Heart right ventricle (tissue), 16 donors: ENCODE data around the gene VPS13C. TPM values are rescaled to one million over a fixed set of nuclear protein-coding genes. Genes with fewer than 3 reads are reported as not detected.

Experiments used
- ATAC-seq, 8 donors: fragments of 200-7000 bp; cut with Tn5 transposase; one replicate each; pipeline ENCODE4 v1.9.1; 2020; ENCODE audit warnings: mild to moderate bottlenecking in 8 of 8, moderate library complexity in 8 of 8, moderate number of reproducible peaks in 1 of 8
- DNase-seq, 2 donors: peaks; one replicate each; pipeline ENCODE4 v3.0.0-alpha.2; 2020
- H3K27ac ChIP-seq, 10 donors: fragments of 200-600 bp; sonication (generic) in 2 of 10; one replicate each; pipeline versions ENCODE4 v1.5.0 to v1.8.0; 2020 to 2022; ENCODE audit warnings: mild to moderate bottlenecking in 3 of 10
- H3K27me3 ChIP-seq, 7 donors: fragments of 200-600 bp; one replicate each; pipeline ENCODE4 v1.8.0; 2021 to 2022; ENCODE audit warnings: mild to moderate bottlenecking in 2 of 7
- H3K36me3 ChIP-seq, 9 donors: fragments of 200-600 bp; sonication (generic) in 1 of 9; one replicate each; pipeline versions ENCODE4 v1.5.0 to v1.8.0; 2020 to 2022; ENCODE audit warnings: mild to moderate bottlenecking in 2 of 9
- H3K4me1 ChIP-seq, 9 donors: fragments of 200-600 bp; sonication (generic) in 1 of 9; one replicate each; pipeline versions ENCODE4 v1.5.0 to v1.8.0; 2020 to 2022; ENCODE audit warnings: mild to moderate bottlenecking in 4 of 9
- H3K4me3 ChIP-seq, 10 donors: fragments of 200-600 bp; sonication (generic) in 2 of 10; one replicate each; pipeline versions ENCODE4 v1.5.0 to v1.8.0; 2020 to 2022; ENCODE audit warnings: mild to moderate bottlenecking in 7 of 10, moderate library complexity in 2 of 10
- H3K9me3 ChIP-seq, 11 donors: fragments of 200-600 bp in 10 of 11; sonication (generic) in 2 of 11; one replicate each; pipeline versions ENCODE4 v1.5.0 to v1.8.0; 2013 to 2022; ENCODE audit warnings: mild to moderate bottlenecking in 2 of 11, control low read depth in 1 of 11, moderate library complexity in 1 of 11
- WGBS, 2 donors: extraction: QIAGEN DNeasy Blood & Tissue Kit; methylation state at CpG; one replicate each; pipeline ENCODE4 v1.1.7; 2013; ENCODE audit warnings: inconsistent platforms in 1 of 2; 5-methylcytosine and 5-hydroxymethylcytosine counted together
- intact Hi-C, 10 donors: fragments of 100-400 bp; cut with DNase I; formaldehyde crosslinking; loops; one replicate each; pipeline versions ENCODE4 v1.11.1 to v1.14.2; 2022
- polyA plus RNA-seq, 2 donors: library from polyadenylated mRNA; stranded (reverse); fragments of 200-250 nt; gene quantifications; one replicate each; pipeline ENCODE4 v1.2.3, GENCODE V29; 2013
- total RNA-seq, 10 donors: library from RNA; stranded (reverse); fragmentation: NEBNext Ultra II Directional in 3 of 10; extraction: Animal tissue kit (Norgen Biotek cat#: 25700) in 3 of 10; gene quantifications; one replicate each; pipeline versions ENCODE4 v1.2.1 to v1.2.4, GENCODE V29; 2021 to 2023
- TF ChIP-seq, protein P1 (sequence below), 9 donors: fragments of 200-600 bp; sonication (generic) in 2 of 9; IDR thresholded peaks; one replicate each; pipeline versions ENCODE4 v1.5.0 to v1.8.0; 2021 to 2022; ENCODE audit warnings: antibody characterized with exemption in 9 of 9, mild to moderate bottlenecking in 5 of 9, moderate library complexity in 1 of 9
- donor health status: Arrhythmogenic right ventricular cardiomyopathy.
- donor health status: ischemic (EF 13 %, LVEDD 7.1; RV severe dilation, severe dysfunction).
- donor health status: healthy with polysubstance abuse.
- donor health status: DM: no; HTN: yes; CAD: no.
- donor health status: DM: no; HTN: no; CAD: no.
- donor health status: ischemic (EF 25% LVEDD 6.9; RV normal size, moderate dysfunction).
- donor health status: ischemic (EF 25% LVEDD 5.7; RV mildly dilated, moderate dysfunction).
- donor health status: healthy.
- donor health status: DM: yes; HTN: yes; CAD: no.
- donor health status: Ischemic cardiomyopathy.
- donor health status: ischemic (EF 35%, LVEDD 5.7; RV mildly dilated, moderate dysfunction).
- donor health status: nonischemic (EF 11% LVEDD 7.7; RV severe dilation, severe dysfunction).
- donor health status: DM: yes; HTN: yes; CAD: no.
- donor health status: PGD.
- donor health status: ischemic (EF 29% LVEDD 5.4; RV normal size, mild dysfunction).
- donor health status: nonischemic (EF 23%, LVEDD 6.1; RV moderate dilation, normal function).

Gene VPS13C
- total and polyA plus RNA-seq, 12 donors = 7.3 to 59.0 (median 39.6) TPM

DNA sequence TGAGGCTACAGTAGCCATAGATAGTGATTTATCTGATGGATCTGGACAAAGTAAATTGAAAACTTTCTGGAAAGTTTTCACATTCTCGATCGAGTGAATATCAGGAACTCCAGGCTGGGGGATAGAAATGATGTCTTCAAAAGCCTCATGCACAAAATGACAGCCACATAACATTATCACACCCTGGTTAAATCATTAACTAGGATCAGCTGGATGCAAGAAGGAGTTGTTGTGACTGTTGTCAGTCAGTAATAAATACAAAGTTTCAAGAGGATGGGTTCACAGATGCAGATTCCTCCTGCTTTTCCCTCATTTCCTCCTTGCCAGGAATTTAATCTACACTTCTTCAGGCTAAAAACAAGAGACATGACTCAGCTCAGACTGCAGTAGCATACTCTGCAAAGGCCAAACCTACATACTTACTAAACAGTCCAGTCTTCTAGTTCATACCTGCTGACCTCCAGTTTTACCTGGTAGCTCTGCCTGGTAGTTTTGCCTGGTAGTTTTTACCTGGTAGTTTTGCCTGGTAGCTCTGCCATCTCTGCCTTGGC lies 47.4 kb upstream of the VPS13C start:
- Histone ChIP-seq H3K9me3 (no peaks in the 10 kb centered on the region), H3K27ac (no peak overlapping the region), H3K36me3 (no peaks in the 10 kb centered on the region), H3K4me1 (peaks cover 0 to 40% (median 16%) of the 10 kb centered on the region in 9 donors), H3K4me3 (no peak overlapping the region), H3K27me3 (no peaks in the 10 kb centered on the region)
- DNase-seq (no peak), ATAC-seq (no peak)
- TF ChIP-seq, protein P1, sequence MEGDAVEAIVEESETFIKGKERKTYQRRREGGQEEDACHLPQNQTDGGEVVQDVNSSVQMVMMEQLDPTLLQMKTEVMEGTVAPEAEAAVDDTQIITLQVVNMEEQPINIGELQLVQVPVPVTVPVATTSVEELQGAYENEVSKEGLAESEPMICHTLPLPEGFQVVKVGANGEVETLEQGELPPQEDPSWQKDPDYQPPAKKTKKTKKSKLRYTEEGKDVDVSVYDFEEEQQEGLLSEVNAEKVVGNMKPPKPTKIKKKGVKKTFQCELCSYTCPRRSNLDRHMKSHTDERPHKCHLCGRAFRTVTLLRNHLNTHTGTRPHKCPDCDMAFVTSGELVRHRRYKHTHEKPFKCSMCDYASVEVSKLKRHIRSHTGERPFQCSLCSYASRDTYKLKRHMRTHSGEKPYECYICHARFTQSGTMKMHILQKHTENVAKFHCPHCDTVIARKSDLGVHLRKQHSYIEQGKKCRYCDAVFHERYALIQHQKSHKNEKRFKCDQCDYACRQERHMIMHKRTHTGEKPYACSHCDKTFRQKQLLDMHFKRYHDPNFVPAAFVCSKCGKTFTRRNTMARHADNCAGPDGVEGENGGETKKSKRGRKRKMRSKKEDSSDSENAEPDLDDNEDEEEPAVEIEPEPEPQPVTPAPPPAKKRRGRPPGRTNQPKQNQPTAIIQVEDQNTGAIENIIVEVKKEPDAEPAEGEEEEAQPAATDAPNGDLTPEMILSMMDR (IDR thresholded peaks at IDR 0.05) = no peak
- WGBS, 2 donors = 77 to 88% methylated on average over 2 of the region's 2 CpGs
- intact Hi-C loops = no loop called here

DNA sequence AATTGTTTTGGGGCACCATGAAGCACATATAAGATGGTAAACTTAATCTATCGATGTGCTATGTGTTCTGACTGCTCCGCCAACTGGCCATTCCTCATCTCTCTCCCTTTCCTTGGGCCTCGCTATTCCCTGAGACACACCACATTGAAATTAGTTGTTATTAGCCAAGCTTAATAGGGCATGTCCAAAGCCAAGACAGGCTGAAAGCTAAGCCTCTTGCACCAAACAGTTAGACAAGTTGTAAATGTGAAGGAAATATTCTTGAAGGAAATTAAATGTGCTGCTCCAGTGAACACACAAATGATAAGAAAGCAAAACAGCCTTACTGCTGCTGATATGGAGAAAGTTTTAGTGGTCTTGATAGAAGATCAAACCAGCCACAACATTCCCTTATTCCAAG lies 45.8 kb upstream of the VPS13C start:
- intact Hi-C loops = no loop called here
- Histone ChIP-seq H3K27me3 (no peaks in the 10 kb centered on the region), H3K9me3 (no peaks in the 10 kb centered on the region), H3K27ac (no peak overlapping the region), H3K36me3 (no peaks in the 10 kb centered on the region), H3K4me3 (no peak overlapping the region), H3K4me1 (peaks cover 0 to 39% (median 16%) of the 10 kb centered on the region in 9 donors)
- 92 to 96% methylated on average over 3 of the region's 3 CpGs for WGBS, 2 donors
- DNase-seq = no peak
- ATAC-seq = no peak
- TF ChIP-seq, protein P1 (IDR thresholded peaks at IDR 0.05) = no peak

DNA sequence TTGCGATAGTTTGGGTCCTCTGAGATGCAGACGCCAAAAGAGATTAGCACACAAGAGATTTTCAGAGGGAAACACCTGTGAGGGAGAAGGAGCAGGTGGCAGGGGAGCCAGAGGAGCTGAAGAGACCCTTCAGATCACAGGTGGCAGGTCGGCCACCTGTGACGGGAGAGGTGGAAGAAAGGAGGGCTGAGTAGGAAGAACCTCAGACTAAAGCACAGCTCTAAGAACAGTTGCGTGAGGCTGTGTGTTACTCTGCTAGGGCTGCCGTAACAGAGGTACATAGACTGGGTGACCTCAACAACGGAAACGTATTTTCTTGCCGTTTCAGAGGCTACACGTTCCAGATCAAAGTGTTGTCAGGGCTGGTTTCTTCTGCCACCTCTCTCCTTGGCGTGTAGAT lies 45.0 kb upstream of the VPS13C start:
- ATAC-seq = no peak
- no peak for DNase-seq
- TF ChIP-seq, protein P1 (IDR thresholded peaks at IDR 0.05) = no peak
- no peak overlapping the region for H3K4me3 ChIP-seq
- H3K27ac ChIP-seq = no peak overlapping the region
- peaks cover 0 to 31% (median 12%) of the 10 kb centered on the region in 9 donors for H3K4me1 ChIP-seq
- no peaks in the 10 kb centered on the region for H3K36me3 ChIP-seq
- WGBS, 2 donors = 92 to 95% methylated on average over 11 of the region's 11 CpGs
- H3K27me3 ChIP-seq = no peaks in the 10 kb centered on the region
- H3K9me3 ChIP-seq = no peaks in the 10 kb centered on the region
- intact Hi-C loops = no loop called here

DNA sequence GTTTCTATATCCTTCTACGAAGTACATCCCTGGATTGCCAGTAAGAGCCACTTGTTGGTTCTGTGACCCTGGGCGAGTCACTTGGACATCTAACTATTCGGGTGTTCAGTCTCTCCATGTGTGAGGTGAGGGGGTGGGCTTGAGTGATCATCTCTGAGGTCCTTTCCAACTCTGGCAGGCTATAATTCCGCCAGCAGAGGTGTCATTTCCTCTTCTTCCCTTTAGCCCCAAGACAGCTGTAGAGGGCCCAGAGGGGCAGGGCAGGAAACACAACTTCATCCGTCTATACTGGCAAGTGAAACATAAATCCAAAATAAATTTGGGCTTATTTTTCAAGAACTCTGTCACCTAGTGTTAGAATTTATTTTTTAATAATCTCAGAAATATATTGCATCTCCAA lies 44.6 kb upstream of the VPS13C start:
- Histone ChIP-seq H3K27me3 (no peaks in the 10 kb centered on the region), H3K27ac (no peak overlapping the region), H3K4me3 (no peak overlapping the region), H3K9me3 (no peaks in the 10 kb centered on the region), H3K36me3 (no peaks in the 10 kb centered on the region), H3K4me1 (peaks cover 0 to 27% (median 8%) of the 10 kb centered on the region in 9 donors)
- 49 to 54% methylated on average over 5 of the region's 5 CpGs for WGBS, 2 donors
- TF ChIP-seq, protein P1 (IDR thresholded peaks at IDR 0.05) = no peak
- DNase-seq = no peak
- intact Hi-C loops = no loop called here
- ATAC-seq = peak in 1 of 8 donors; percentile 11
